ENCODE measurements around the gene TBC1D16. TPM values are rescaled to one million over a fixed set of nuclear protein-coding genes. Genes with fewer than 3 reads are reported as not detected.
"Not testable (repeated sequence)": the region's sequence is repeated elsewhere in the genome, so short reads cannot be mapped to it uniquely, and the experiment has no call there.

The TBC1D16 gene
- total RNA-seq, 1 donor: 0.52 TPM

- no peaks in the 10 kb centered on the region for H3K27me3 ChIP-seq (ENCODE audit: insufficient read depth, low read length)
- no peak overlapping the region for H3K4me3 ChIP-seq (ENCODE audit: low read length)
- no peaks in the 10 kb centered on the region for H3K4me1 ChIP-seq (ENCODE audit: insufficient read depth, low read length)
- H3K9me3 ChIP-seq (ENCODE audit: low read depth, low read length): no peaks in the 10 kb centered on the region
Measured at GRCh38 chr17:79974566-79975497, 60.8 kb downstream of the TBC1D16 start.

- no peaks in the 10 kb centered on the region for H3K9me3 ChIP-seq (ENCODE audit: low read depth, low read length)
- H3K27me3 ChIP-seq (ENCODE audit: insufficient read depth, low read length): no peaks in the 10 kb centered on the region
- no peak overlapping the region for H3K4me3 ChIP-seq (ENCODE audit: low read length)
- H3K4me1 ChIP-seq (ENCODE audit: insufficient read depth, low read length): no peaks in the 10 kb centered on the region
Measured at GRCh38 chr17:79971651-79972050, 64.0 kb downstream of the TBC1D16 start.

- no peaks in the 10 kb centered on the region for H3K27me3 ChIP-seq (ENCODE audit: insufficient read depth, low read length)
- no peaks in the 10 kb centered on the region for H3K9me3 ChIP-seq (ENCODE audit: low read depth, low read length)
- no peaks in the 10 kb centered on the region for H3K4me1 ChIP-seq (ENCODE audit: insufficient read depth, low read length)
- H3K4me3 ChIP-seq (ENCODE audit: low read length): no peak overlapping the region
Measured at GRCh38 chr17:79970576-79971068, 65.0 kb downstream of the TBC1D16 start.

GRCh38 chr17:79969906-79970305 is 65.8 kb downstream of the TBC1D16 start:
- Histone ChIP-seq H3K4me3 (ENCODE audit: low read length) (no peak overlapping the region), H3K27me3 (ENCODE audit: insufficient read depth, low read length) (no peaks in the 10 kb centered on the region), H3K9me3 (ENCODE audit: low read depth, low read length) (no peaks in the 10 kb centered on the region), H3K4me1 (ENCODE audit: insufficient read depth, low read length) (no peaks in the 10 kb centered on the region)

GRCh38 chr17:79968116-79968515 is 67.6 kb downstream of the TBC1D16 start:
- H3K4me1 ChIP-seq (ENCODE audit: insufficient read depth, low read length): no peaks in the 10 kb centered on the region
- no peaks in the 10 kb centered on the region for H3K9me3 ChIP-seq (ENCODE audit: low read depth, low read length)
- H3K27me3 ChIP-seq (ENCODE audit: insufficient read depth, low read length): no peaks in the 10 kb centered on the region
- no peak overlapping the region for H3K4me3 ChIP-seq (ENCODE audit: low read length)

- Histone ChIP-seq H3K4me3 (ENCODE audit: low read length) (no peak overlapping the region), H3K4me1 (ENCODE audit: insufficient read depth, low read length) (no peaks in the 10 kb centered on the region), H3K27me3 (ENCODE audit: insufficient read depth, low read length) (no peaks in the 10 kb centered on the region), H3K9me3 (ENCODE audit: low read depth, low read length) (no peaks in the 10 kb centered on the region)
Measured at GRCh38 chr17:79966681-79967080, 69.0 kb downstream of the TBC1D16 start.

GRCh38 chr17:79965806-79966205 is 69.9 kb downstream of the TBC1D16 start:
- H3K27me3 ChIP-seq (ENCODE audit: insufficient read depth, low read length): no peaks in the 10 kb centered on the region
- no peaks in the 10 kb centered on the region for H3K4me1 ChIP-seq (ENCODE audit: insufficient read depth, low read length)
- H3K4me3 ChIP-seq (ENCODE audit: low read length): no peak overlapping the region
- H3K9me3 ChIP-seq (ENCODE audit: low read depth, low read length): no peaks in the 10 kb centered on the region

- H3K27me3 ChIP-seq (ENCODE audit: insufficient read depth, low read length); H3K9me3 ChIP-seq (ENCODE audit: low read depth, low read length); H3K4me1 ChIP-seq (ENCODE audit: insufficient read depth, low read length); H3K4me3 ChIP-seq (ENCODE audit: low read length): not testable (repeated sequence)
Measured at GRCh38 chr17:79962467-79962866, 73.2 kb downstream of the TBC1D16 start.

- H3K27me3 ChIP-seq (ENCODE audit: insufficient read depth, low read length); H3K4me1 ChIP-seq (ENCODE audit: insufficient read depth, low read length); H3K9me3 ChIP-seq (ENCODE audit: low read depth, low read length); H3K4me3 ChIP-seq (ENCODE audit: low read length): not testable (repeated sequence)
Measured at GRCh38 chr17:79961567-79961966, 74.1 kb downstream of the TBC1D16 start.

- Histone ChIP-seq H3K27me3 (ENCODE audit: insufficient read depth, low read length) (no peaks in the 10 kb centered on the region), H3K9me3 (ENCODE audit: low read depth, low read length) (no peaks in the 10 kb centered on the region), H3K4me1 (ENCODE audit: insufficient read depth, low read length) (no peaks in the 10 kb centered on the region), H3K4me3 (ENCODE audit: low read length) (no peak overlapping the region)
Measured at GRCh38 chr17:79960788-79961522, 74.7 kb downstream of the TBC1D16 start.

- no peaks in the 10 kb centered on the region for H3K27me3 ChIP-seq (ENCODE audit: insufficient read depth, low read length)
- H3K4me3 ChIP-seq (ENCODE audit: low read length): no peak overlapping the region
- no peaks in the 10 kb centered on the region for H3K4me1 ChIP-seq (ENCODE audit: insufficient read depth, low read length)
- H3K9me3 ChIP-seq (ENCODE audit: low read depth, low read length): no peaks in the 10 kb centered on the region
Measured at GRCh38 chr17:79959042-79959441, 76.6 kb downstream of the TBC1D16 start.

- H3K4me1 ChIP-seq (ENCODE audit: insufficient read depth, low read length): no peaks in the 10 kb centered on the region
- H3K4me3 ChIP-seq (ENCODE audit: low read length): no peak overlapping the region
- H3K27me3 ChIP-seq (ENCODE audit: insufficient read depth, low read length): no peaks in the 10 kb centered on the region
- no peaks in the 10 kb centered on the region for H3K9me3 ChIP-seq (ENCODE audit: low read depth, low read length)
Measured at GRCh38 chr17:79956853-79957252, 78.8 kb downstream of the TBC1D16 start.

- not testable (repeated sequence) for H3K9me3 ChIP-seq (ENCODE audit: low read depth, low read length); H3K4me3 ChIP-seq (ENCODE audit: low read length); H3K27me3 ChIP-seq (ENCODE audit: insufficient read depth, low read length); H3K4me1 ChIP-seq (ENCODE audit: insufficient read depth, low read length)
Measured at GRCh38 chr17:79956441-79956735, 79.3 kb downstream of the TBC1D16 start.

- H3K4me3 ChIP-seq (ENCODE audit: low read length): no peak overlapping the region
- no peaks in the 10 kb centered on the region for H3K27me3 ChIP-seq (ENCODE audit: insufficient read depth, low read length)
- H3K9me3 ChIP-seq (ENCODE audit: low read depth, low read length): no peaks in the 10 kb centered on the region
- H3K4me1 ChIP-seq (ENCODE audit: insufficient read depth, low read length): no peaks in the 10 kb centered on the region
Measured at GRCh38 chr17:79955691-79956440, 79.8 kb downstream of the TBC1D16 start.

GRCh38 chr17:79955167-79955549 is 80.5 kb downstream of the TBC1D16 start:
- Histone ChIP-seq H3K27me3 (ENCODE audit: insufficient read depth, low read length) (no peaks in the 10 kb centered on the region), H3K4me3 (ENCODE audit: low read length) (no peak overlapping the region), H3K4me1 (ENCODE audit: insufficient read depth, low read length) (no peaks in the 10 kb centered on the region), H3K9me3 (ENCODE audit: low read depth, low read length) (no peaks in the 10 kb centered on the region)

Measured in mononuclear cell (primary cell).